ENCODE data around the gene SELENON.

SELENON gene

DNA sequence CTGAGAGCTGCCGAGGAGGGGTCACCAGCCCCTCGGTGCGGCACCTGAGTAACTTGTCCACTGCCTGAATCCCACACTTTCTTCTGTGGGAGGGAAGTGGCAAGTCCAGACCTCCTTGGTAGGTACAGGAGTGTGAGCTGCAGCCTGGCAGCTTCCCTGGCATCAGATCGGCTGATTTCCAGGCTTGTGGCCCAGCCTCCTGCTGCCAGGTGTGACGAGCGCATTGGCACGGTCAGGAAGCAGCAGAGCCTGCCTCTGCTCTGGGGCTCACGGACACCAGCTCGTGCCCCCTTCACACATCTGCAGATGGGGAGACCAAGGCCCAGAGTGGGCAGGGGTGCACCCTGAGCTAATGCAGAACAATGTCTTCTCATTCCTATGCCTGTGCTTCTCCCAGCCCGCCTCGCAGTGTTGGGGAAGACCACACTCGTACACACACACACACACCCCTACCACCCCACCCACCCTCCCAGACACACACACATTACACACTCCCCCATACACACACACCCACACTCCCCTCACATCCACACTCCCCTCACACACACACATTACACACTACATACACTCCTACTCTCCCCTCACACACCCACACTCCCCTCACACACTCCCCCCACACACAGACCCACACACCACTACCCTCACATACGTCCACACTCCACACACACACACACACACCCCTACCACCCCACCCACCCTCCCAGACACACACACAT, 33.1 kb upstream of the SELENON start:
- Mint-ChIP-seq H3K4me3 (no peak overlapping the region), H3K36me3 (peaks cover 4% of the 10 kb centered on the region), H3K27ac (peak overlapping the region; percentile 84)

DNA sequence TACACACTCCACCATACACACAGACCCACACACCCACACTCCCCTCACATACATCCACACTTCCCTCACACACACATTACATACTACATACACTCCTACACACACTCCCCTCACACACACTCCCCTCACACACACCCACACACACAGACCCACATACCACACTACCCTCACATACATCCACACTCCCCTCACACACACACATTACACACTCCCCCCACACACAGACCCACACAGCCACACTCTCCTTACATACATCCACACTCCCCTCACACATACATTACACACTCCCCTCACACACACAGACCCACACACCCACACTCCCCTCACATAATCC, 32.6 kb upstream of the SELENON start:
- Mint-ChIP-seq H3K36me3 (peaks cover 4% of the 10 kb centered on the region), H3K4me1 (peaks cover 64% of the 10 kb centered on the region), H3K27me3 (no peaks in the 10 kb centered on the region), H3K27ac (peak overlapping the region; percentile 84), H3K9me3 (no peaks in the 10 kb centered on the region), H3K4me3 (no peak overlapping the region)

More for the DNA sequence above, 33.1 kb upstream of the SELENON start:
- Mint-ChIP-seq H3K9me3 (no peaks in the 10 kb centered on the region), H3K27me3 (no peaks in the 10 kb centered on the region), H3K4me1 (peaks cover 59% of the 10 kb centered on the region)

DNA sequence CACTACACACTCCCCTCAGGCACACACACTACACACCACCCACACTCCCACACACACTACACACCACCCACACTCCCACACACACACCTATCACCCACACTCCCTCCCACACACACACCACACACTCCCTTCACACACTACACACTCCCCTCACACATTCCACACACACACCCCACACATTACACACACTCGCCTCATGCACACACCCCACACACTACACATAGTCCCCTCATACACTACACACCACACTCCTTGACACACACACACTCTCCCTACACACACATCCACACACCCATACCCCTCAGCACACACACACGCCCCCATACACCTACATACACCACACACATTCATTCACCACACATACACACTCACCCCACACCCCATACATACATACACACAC, 31.0 kb upstream of the SELENON start:
- H3K4me1 Mint-ChIP-seq: peaks cover 80% of the 10 kb centered on the region
- H3K27me3 Mint-ChIP-seq: no peaks in the 10 kb centered on the region
- peaks cover 10% of the 10 kb centered on the region for H3K36me3 Mint-ChIP-seq
- H3K9me3 Mint-ChIP-seq: no peaks in the 10 kb centered on the region
- H3K4me3 Mint-ChIP-seq: peak overlapping the region; percentile 9
- H3K27ac Mint-ChIP-seq: peak overlapping the region; percentile 36

DNA sequence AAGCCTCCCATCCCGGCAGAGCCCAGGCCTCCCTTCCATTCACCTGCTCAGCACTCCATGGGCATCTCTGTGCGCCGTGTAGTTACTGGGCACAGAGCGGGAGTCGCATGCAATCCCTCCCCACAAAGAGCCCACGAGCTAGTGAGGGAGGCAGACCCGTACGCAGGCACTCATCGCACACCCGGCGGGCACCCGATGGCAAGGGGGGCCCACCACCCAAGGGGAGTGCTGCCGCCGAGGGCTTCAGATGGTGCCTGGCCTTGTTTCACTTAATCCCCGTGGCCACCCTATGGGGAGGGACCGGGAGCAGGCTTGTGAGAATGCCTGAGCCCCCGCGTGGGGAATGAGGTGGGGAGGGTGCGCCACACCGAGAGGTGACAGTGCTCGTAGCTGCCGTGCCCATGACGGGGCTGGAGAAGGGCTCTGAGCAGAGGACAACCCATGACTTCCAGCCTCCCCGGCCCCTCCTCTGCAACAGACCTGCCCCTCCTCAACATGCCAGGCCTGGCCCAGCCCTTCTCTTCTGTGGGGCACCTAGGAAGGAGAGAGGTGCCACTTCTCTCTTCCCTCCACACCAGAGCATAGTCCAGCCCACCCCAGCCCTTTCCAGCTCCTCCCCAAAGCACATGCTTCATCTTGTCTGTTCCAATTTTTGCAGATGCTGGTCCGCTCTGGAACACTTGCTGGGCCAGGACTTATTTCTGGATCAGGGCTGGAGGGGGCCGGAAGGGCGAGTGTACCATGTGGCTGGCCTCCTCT, 30.2 kb upstream of the SELENON start:
- no peaks in the 10 kb centered on the region for H3K27me3 Mint-ChIP-seq
- H3K9me3 Mint-ChIP-seq: no peaks in the 10 kb centered on the region
- peaks cover 88% of the 10 kb centered on the region for H3K4me1 Mint-ChIP-seq
- H3K27ac Mint-ChIP-seq: peak overlapping the region; percentile 66
- H3K4me3 Mint-ChIP-seq: peak overlapping the region; percentile 62
- peaks cover 10% of the 10 kb centered on the region for H3K36me3 Mint-ChIP-seq

DNA sequence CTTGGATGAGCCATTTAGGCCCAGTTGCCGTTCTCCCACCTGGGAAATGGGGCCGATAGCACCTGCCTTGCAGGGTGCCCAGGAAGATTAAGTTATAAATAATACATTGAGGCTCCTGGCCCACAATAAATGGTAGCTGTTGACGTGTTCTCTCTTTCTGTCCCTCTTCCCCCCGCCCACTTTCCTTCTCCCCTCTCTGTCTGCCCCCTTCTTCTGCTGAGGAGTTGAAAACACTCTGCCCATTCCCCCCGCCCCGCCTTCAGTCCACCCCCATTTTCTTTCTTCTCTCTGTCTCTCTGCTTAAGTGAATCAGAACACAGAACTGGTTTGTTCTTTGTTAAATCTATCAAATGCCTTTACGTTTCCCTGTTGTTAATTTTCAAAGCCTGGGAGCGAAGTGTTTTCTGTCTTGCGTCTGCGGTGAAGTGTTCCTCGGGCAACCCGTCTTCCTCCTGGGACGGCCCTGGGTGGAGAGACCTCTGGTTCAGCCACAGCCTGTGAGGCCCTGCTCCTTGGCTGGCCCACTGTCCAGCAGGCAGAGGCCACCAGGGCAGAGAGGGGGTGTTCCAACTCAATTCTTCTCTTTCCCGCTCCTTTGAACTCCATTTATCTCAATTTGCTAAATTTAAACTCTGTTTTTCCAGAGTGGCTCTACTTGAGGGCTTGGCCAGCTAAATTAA, 29.3 kb upstream of the SELENON start:
- peak overlapping the region; percentile 66 for H3K27ac Mint-ChIP-seq
- peaks cover 88% of the 10 kb centered on the region for H3K4me1 Mint-ChIP-seq
- peak overlapping the region; percentile 62 for H3K4me3 Mint-ChIP-seq
- no peaks in the 10 kb centered on the region for H3K27me3 Mint-ChIP-seq
- peaks cover 11% of the 10 kb centered on the region for H3K36me3 Mint-ChIP-seq
- H3K9me3 Mint-ChIP-seq: no peaks in the 10 kb centered on the region

DNA sequence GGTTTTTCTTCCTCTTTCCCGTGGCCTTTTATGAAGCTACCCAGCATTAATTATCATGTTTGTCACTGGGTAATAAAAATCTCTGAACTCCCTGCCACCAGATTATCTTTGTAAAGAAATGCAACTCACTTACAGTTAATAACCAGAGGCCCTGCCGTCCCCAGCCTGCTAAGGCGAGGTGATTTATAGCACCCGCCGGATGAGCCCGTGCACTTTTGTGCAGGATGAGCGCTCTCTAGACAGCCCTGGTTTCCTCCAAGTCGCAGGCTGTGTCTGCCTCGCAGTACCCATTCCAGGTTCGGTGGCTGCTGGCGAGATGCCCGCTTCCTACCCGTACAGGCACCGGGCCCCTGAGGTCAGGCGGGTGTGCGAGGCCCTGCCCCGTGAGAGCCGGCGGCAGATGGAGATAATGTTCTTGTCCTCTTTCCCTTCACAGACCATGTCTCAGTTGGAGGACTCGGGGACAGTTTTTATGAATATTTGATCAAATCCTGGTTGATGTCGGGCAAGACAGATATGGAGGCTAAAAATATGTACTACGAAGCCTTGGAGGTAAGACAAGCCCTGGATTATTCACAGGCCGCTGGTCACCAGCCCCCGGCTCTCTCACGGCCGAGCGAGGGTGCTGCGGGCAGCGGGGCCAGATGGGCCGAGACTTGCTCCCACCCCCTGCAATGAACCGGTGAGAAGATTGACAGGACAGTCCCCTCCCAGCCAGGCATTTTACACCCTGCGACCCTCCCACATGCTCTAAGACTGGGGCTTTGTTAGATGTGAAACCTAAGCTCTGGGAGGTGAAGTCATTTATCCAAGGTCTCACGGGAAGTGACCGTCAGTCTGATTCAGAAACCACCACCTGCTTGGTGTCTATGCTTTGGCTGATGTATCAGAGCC, 28.5 kb upstream of the SELENON start:
- Mint-ChIP-seq H3K27me3 (no peaks in the 10 kb centered on the region), H3K4me1 (peaks cover 88% of the 10 kb centered on the region), H3K27ac (peak overlapping the region; percentile 66), H3K36me3 (peaks cover 11% of the 10 kb centered on the region), H3K9me3 (no peaks in the 10 kb centered on the region), H3K4me3 (peak overlapping the region; percentile 62)

DNA sequence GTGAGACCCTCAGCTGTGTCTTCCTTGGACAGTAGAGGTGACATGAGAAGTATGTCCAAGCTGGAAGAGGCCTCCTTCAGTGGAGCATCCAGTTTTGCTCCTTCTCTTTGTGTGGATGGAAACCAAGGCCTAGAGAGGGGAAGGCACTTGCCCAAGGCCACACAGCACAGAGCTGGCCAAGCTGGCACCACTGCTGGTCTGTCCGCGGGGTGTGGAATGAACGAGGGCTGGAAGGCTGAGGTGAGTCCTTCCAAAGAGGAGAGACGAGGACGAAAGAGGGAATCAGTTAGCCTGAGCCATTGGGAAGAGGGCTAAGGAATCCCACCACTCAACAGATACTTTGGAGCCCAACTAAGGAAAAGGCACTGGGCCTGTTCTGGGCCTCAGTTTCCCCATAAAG, 27.8 kb upstream of the SELENON start:
- H3K27me3 Mint-ChIP-seq: no peaks in the 10 kb centered on the region
- H3K27ac Mint-ChIP-seq: peak overlapping the region; percentile 19
- H3K4me3 Mint-ChIP-seq: peak overlapping the region; percentile 15

DNA sequence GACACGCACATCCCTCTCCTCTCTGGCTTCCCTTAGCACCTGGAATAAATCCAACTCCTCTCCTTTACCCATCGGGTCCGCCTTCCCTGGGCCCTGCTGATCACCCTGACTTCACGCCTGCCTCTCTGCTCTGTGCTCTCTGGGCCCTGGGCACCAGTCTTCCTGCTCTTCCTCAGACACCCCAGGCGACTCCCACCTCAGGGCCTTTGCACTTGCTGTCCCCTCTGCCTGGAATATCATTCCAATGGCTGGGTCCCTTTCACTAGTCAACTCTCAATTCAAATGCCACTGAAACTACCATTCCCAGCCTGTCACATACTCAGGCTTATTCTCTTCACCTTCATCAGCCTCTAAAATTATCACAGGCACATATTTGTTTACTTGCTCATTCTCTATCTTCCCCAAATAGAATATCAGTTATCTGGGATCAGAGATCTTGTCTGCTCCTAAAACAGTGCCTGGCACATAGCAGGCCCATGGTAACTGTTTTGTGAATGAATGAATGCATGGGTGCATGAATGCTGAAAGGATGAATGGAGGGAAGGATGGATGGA, 27.2 kb upstream of the SELENON start:
- H3K27ac Mint-ChIP-seq: peak overlapping the region; percentile 96
- no peaks in the 10 kb centered on the region for H3K27me3 Mint-ChIP-seq
- H3K4me3 Mint-ChIP-seq: peak overlapping the region; percentile 47
- H3K9me3 Mint-ChIP-seq: no peaks in the 10 kb centered on the region
- H3K4me1 Mint-ChIP-seq: peaks cover 93% of the 10 kb centered on the region
- peaks cover 7% of the 10 kb centered on the region for H3K36me3 Mint-ChIP-seq

More for the DNA sequence above, 27.8 kb upstream of the SELENON start:
- Mint-ChIP-seq H3K36me3 (peaks cover 11% of the 10 kb centered on the region), H3K9me3 (no peaks in the 10 kb centered on the region), H3K4me1 (peaks cover 93% of the 10 kb centered on the region)

DNA sequence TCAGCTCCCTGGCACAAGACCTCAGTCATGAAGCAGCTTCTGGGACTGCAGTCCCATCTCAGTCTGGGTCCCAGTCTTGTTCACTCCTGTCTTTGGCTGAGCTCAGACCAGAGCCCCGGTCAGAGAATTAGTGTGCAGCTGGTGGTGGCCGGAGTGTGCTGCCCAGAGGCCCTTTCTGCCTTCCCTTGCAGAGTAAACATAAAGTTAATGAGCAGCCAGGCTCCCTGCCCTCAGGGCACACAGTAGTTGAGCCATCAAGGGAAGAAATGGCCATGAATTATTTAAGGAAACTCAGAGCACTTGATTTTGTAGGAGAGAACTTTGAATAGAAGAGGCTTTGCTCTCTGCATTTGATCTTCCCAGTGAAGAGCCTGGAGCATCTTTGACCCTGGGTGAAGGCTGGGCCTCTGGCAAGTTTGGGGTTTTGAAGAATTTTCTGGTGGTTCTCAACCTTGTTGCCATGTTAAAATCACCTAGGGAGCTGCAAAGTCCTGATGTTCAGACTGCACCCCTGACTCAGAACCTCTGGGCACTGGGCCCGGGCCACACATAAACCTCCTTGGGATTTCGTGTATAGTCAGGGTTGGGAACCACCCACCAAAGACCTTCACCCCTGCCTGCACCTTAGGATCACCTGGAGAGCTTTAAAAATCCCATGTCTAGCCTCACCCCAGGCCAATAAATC, 26.4 kb upstream of the SELENON start:
- no peaks in the 10 kb centered on the region for H3K27me3 Mint-ChIP-seq
- peak overlapping the region; percentile 90 for H3K27ac Mint-ChIP-seq
- peaks cover 7% of the 10 kb centered on the region for H3K36me3 Mint-ChIP-seq
- H3K4me3 Mint-ChIP-seq: peak overlapping the region; percentile 56
- H3K9me3 Mint-ChIP-seq: no peaks in the 10 kb centered on the region
- H3K4me1 Mint-ChIP-seq: peaks cover 95% of the 10 kb centered on the region

DNA sequence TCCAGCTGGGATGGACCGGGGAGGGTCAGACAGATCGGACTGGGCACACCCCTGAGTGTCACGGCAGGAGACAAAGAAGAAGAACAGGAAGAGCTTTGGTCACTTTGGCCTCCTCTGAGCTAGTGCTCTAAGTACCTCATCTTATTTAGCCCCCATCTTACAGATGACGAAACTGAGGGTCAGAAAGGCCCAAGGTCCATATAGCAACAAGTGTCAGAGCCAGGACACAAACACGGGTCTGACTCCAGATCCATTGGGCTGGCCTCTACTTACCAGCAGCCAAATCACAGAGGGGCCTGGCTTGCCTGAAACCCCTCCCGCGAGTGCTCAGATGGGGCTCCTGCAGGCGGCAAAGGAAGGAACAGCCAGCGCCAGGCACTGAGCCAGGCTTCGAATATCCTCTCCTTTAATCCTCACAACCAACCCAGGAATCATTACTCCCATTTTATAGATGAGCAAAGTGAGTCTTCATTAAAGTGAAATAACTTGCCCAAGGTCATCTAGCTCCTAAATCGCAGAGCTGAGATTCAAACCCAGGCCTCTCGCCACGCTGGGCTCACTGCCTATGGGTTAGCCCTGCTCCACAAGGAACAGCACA, 25.7 kb upstream of the SELENON start:
- H3K27me3 Mint-ChIP-seq: no peaks in the 10 kb centered on the region
- peak overlapping the region; percentile 56 for H3K4me3 Mint-ChIP-seq
- H3K4me1 Mint-ChIP-seq: peaks cover 88% of the 10 kb centered on the region
- peak overlapping the region; percentile 90 for H3K27ac Mint-ChIP-seq
- no peaks in the 10 kb centered on the region for H3K9me3 Mint-ChIP-seq
- H3K36me3 Mint-ChIP-seq: peaks cover 7% of the 10 kb centered on the region

DNA sequence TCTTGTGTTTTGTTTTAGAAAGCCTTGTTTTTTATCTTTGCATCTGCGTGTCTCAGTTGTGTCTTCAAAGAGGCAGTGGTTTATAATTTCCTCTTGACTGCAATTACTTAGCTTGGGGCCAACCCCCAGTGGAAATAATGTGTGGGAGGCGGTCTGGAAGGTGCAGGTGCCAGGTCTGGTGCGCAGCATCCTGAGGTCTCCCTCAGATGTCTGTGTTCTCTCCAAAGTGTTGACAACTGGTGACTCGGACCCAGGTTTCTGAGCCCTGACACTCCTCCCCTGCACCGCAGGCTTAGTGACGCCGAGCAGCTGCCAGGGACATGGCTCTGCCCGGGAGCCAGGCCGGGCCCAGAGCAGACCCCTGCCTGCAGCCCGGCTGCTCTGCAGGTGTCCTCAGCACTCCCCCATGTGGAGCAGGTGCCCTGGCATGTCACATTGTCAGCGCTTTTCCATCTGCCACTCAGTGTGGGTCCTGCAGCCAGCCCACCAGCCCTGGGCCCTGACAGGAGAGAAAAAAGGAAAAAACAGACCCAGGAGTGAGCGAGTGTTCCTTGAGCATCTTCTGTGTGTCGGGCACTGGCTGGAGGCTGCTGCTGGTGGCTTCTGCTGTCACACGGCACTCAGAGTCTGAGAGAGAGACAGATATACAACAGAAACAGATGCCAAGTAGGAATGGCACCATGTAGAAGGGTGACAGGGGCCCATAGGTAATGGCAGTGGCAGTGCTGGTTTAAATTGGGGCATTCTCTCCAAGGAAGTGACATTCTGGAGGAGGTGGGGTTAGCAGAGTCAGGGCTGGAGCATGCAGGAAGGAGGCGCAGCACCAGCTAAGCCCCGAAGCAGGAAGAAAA, 24.8 kb upstream of the SELENON start:
- Mint-ChIP-seq H3K4me1 (peaks cover 84% of the 10 kb centered on the region), H3K9me3 (no peaks in the 10 kb centered on the region), H3K27ac (peak overlapping the region; percentile 81)

DNA sequence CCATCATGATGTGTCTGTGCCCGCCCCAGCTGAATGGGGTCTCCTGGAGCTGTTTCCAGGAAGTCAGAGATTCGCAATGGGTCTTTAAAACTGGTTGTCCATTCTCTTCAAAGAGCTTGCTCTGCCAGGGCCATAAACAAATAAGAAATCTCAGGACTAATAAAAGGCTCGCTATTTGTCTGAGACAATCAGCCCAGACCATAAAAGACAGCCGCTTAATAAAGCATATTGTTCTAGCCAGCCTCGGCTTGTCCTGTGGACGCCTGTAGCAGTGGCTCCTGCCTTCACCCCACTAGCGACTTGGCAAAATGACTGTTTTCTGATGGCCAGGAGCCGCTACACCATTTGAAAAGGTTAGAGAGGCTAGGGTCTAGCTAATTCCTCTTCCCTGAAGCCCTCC, 20.6 kb upstream of the SELENON start:
- Mint-ChIP-seq H3K36me3 (peaks cover 6% of the 10 kb centered on the region), H3K9me3 (no peaks in the 10 kb centered on the region), H3K27ac (no peak overlapping the region), H3K4me1 (peaks cover 41% of the 10 kb centered on the region), H3K4me3 (no peak overlapping the region), H3K27me3 (no peaks in the 10 kb centered on the region)

More for the DNA sequence above, 24.8 kb upstream of the SELENON start:
- peaks cover 7% of the 10 kb centered on the region for H3K36me3 Mint-ChIP-seq
- peak overlapping the region; percentile 56 for H3K4me3 Mint-ChIP-seq
- H3K27me3 Mint-ChIP-seq: no peaks in the 10 kb centered on the region

DNA sequence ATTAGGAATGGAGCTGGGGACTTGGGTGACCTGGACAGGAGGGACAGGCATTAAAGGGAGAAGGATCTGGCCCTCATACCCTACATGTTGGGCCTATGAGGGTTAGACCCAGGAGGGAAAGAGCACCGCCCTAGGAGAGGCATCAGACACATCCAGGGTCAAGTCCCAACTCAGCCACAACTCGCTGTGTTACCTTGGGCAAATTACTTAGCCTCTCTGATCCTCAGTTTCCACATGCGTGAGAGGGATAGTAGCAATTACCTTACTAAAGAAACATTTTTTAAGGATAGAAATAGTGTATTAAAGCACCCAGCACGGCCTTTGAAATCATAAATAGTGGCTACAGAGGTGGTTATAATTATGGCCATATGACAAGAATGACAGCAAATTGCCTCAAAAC, 20.1 kb upstream of the SELENON start:
- Mint-ChIP-seq H3K9me3 (no peaks in the 10 kb centered on the region), H3K4me3 (no peak overlapping the region), H3K27ac (no peak overlapping the region), H3K36me3 (peaks cover 10% of the 10 kb centered on the region), H3K4me1 (peaks cover 36% of the 10 kb centered on the region), H3K27me3 (no peaks in the 10 kb centered on the region)
